Measurements from ENCODE around the gene BEGAIN. TPM values are rescaled to one million over a fixed set of nuclear protein-coding genes. Genes with fewer than 3 reads are reported as not detected.
A peak's percentile ranks its signal among the peaks of the same experiment; 100 is the strongest.

BEGAIN gene
- total RNA-seq, 4 donors from 2014 or later, result 2.6 to 16.5 (median 4.4) TPM; not detected in 1

DNA sequence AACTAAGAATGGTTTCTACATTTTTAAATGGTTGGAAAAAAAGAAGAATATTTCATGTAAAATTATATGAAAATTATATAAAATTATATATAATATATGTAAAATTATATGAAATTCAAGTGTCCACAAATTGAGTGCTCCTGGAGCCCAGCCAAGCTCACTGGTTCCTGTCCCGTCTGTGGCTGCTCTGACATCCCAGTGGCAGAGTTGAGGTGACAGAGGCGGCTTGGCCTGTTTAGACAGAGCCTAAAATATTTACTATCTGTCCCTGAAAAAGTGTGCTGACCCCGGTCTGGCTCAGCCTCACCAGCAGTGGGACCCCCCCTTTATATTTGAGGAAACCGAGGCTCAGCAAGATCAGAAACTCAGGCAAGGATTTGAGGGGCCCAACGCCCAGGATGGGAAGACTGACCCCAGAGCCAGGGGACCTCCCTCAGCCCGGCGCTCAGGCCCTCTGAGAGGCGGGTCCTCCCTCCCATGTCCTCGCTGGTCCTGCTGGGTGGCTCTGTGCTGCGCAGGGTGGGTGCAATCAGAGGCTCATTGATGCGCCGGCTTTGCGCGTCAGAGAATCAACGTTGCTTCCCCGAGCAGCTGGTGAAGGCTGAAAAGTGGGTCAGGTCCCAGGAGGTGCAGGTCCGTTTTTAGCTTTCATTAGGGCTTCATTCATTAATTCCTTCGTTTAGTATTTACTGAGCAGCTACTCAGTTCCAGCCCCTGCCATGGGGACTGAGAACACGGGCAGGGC lies 21.5 kb upstream of the BEGAIN start:
- Histone ChIP-seq H3K36me3 (no peaks in the 10 kb centered on the region), H3K9me3 (no peaks in the 10 kb centered on the region), H3K4me1 (no peaks in the 10 kb centered on the region), H3K4me3 (no peak overlapping the region), H3K27me3 (no peaks in the 10 kb centered on the region), H3K27ac (no peak overlapping the region)
- TF ChIP-seq, protein P1, sequence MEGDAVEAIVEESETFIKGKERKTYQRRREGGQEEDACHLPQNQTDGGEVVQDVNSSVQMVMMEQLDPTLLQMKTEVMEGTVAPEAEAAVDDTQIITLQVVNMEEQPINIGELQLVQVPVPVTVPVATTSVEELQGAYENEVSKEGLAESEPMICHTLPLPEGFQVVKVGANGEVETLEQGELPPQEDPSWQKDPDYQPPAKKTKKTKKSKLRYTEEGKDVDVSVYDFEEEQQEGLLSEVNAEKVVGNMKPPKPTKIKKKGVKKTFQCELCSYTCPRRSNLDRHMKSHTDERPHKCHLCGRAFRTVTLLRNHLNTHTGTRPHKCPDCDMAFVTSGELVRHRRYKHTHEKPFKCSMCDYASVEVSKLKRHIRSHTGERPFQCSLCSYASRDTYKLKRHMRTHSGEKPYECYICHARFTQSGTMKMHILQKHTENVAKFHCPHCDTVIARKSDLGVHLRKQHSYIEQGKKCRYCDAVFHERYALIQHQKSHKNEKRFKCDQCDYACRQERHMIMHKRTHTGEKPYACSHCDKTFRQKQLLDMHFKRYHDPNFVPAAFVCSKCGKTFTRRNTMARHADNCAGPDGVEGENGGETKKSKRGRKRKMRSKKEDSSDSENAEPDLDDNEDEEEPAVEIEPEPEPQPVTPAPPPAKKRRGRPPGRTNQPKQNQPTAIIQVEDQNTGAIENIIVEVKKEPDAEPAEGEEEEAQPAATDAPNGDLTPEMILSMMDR (IDR thresholded peaks at IDR 0.05), result no peak
- no peak for TF ChIP-seq POLR2A (IDR thresholded peaks at IDR 0.05)
- DNase-seq, result no peak
- intact Hi-C loops (cut with DNase I; ENCODE audit: low total_unique reads), result no loop called here

DNA sequence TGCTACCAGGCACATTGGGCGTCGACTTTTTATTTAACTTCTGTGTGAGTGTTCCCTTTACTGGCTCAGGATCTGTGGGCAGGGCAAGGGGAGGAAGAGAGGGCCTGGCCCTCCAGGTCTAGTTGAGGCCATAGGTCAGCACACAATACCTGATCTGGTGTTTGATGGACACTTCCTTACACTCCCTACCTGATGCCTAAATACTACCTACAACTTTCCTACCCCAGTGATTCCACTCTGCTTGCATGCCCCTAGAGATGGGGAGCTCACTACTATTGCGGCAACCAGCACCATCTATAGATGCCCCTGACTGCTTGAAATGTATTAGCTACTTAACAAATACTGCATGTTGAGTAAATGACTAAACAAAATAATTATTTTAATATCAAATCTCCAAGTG lies 20.8 kb upstream of the BEGAIN start:
- no peaks in the 10 kb centered on the region for H3K36me3 ChIP-seq
- TF ChIP-seq POLR2A (IDR thresholded peaks at IDR 0.05), result no peak
- TF ChIP-seq, protein P1 (IDR thresholded peaks at IDR 0.05), result no peak
- no peaks in the 10 kb centered on the region for H3K27me3 ChIP-seq
- H3K4me3 ChIP-seq, result no peak overlapping the region
- DNase-seq, result no peak
- intact Hi-C loops (cut with DNase I; ENCODE audit: low total_unique reads), result no loop called here
- H3K4me1 ChIP-seq, result no peaks in the 10 kb centered on the region
- H3K27ac ChIP-seq, result no peak overlapping the region
- no peaks in the 10 kb centered on the region for H3K9me3 ChIP-seq

DNA sequence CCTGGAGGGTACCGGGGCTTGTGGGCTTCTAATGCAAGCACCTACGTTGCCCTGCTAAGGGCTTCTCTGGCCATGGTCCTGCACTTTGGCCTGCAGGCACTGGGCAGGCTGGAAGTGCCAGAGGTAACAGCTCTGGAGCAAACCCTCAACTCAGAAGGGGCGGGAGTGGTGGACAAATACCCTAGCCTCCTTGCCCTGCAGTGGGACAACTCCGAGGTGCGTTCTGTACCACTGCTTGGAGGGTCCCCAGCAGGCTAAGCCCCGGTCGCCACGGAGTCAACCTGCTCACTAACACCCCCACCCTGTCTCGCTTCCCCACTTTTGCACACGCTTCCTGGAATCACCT lies 20.4 kb upstream of the BEGAIN start:
- Histone ChIP-seq H3K36me3 (no peaks in the 10 kb centered on the region), H3K27me3 (no peaks in the 10 kb centered on the region), H3K4me1 (no peaks in the 10 kb centered on the region), H3K9me3 (no peaks in the 10 kb centered on the region), H3K27ac (no peak overlapping the region), H3K4me3 (no peak overlapping the region)
- intact Hi-C loops (cut with DNase I; ENCODE audit: low total_unique reads), result no loop called here
- no peak for TF ChIP-seq POLR2A (IDR thresholded peaks at IDR 0.05)
- TF ChIP-seq, protein P1 (IDR thresholded peaks at IDR 0.05), result no peak
- DNase-seq, result peak in 1 of 2 donors; percentile 4

DNA sequence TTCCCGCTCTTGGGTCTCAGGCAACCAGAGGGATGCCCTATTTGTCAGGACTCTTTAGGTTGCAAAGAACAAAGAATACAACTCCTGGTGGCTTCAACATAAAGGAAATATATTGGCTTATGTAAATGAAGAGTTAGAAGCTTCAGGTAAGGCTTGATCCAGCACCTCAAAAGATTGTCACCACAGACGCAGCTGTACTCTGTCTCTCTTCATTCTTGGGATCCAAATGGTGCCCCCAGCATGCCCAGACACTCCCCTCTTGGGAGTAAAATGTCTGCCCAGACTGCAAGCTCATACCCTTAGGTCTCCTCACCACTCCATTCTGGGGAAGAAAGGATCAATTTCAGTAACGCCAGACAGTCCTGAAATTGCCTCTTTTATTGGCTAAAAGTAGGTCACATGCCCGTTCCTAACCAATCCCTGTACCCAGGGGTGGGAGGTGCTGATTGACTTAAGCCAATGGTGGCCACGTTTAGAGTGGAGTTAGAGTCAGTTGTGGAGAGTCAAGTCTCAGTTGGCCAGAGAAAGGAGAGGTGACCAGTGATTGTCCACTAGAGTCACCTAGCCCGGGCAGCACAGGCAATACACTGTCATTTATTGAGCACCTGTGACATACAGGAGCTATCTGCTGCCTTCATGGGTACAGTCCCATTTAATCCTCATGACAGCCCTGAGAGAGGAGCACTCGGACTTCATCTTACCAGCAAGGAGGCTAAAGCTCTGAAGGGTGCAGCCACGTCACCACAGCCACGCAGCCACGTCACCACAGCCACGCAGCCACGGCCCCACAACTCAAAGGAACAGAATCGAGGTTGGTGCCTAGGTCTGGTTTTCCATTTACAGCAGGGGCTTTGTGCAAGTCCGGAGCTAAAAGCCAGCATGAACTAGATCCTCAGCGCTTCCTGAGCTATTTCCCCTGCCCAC lies 19.7 kb upstream of the BEGAIN start:
- no peaks in the 10 kb centered on the region for H3K36me3 ChIP-seq
- DNase-seq, result no peak
- no peaks in the 10 kb centered on the region for H3K9me3 ChIP-seq
- no peaks in the 10 kb centered on the region for H3K4me1 ChIP-seq
- intact Hi-C loops (cut with DNase I; ENCODE audit: low total_unique reads), result no loop called here
- H3K27me3 ChIP-seq, result no peaks in the 10 kb centered on the region
- H3K27ac ChIP-seq, result no peak overlapping the region
- TF ChIP-seq, protein P1 (IDR thresholded peaks at IDR 0.05), result no peak
- no peak for TF ChIP-seq POLR2A (IDR thresholded peaks at IDR 0.05)
- no peak overlapping the region for H3K4me3 ChIP-seq
